HFFc6 (cell line): Measurements from ENCODE around the gene PALB2. TPM values are rescaled to one million over a fixed set of nuclear protein-coding genes. Genes with fewer than 3 reads are reported as not detected.

Source experiments
- DNase-seq: peaks from one replicate; pipeline ENCODE4 v3.0.0-alpha.2; 2018
- H3K27ac Mint-ChIP-seq: 2 replicates; pipeline ENCODE4 v1.8.0; 2020; ENCODE audit warnings: mild to moderate bottlenecking, mixed read lengths
- H3K27me3 Mint-ChIP-seq: 2 replicates; pipeline ENCODE4 v1.8.0; 2021; ENCODE audit warnings: mild to moderate bottlenecking, moderate library complexity, mixed read lengths; ENCODE audit not compliant: insufficient read depth
- H3K36me3 Mint-ChIP-seq: 2 replicates; pipeline ENCODE4 v1.8.0; 2021; ENCODE audit warnings: low read depth, mixed read lengths
- H3K4me1 Mint-ChIP-seq: 2 replicates; pipeline ENCODE4 v1.8.0; 2020; ENCODE audit warnings: low read depth, mixed read lengths
- H3K4me3 Mint-ChIP-seq: 2 replicates; pipeline ENCODE4 v1.8.0; 2020; ENCODE audit warnings: mild to moderate bottlenecking, moderate library complexity, mixed read lengths
- H3K9me3 Mint-ChIP-seq: 2 replicates; pipeline ENCODE4 v1.8.0; 2020; ENCODE audit warnings: mild to moderate bottlenecking, mixed read lengths
- CTCF ChIP-seq: fragments of 200-600 bp; sonication (generic); IDR thresholded peaks from 2 replicates; pipeline ENCODE4 v1.5.0; 2021; ENCODE audit warnings: antibody characterized with exemption, mild to moderate bottlenecking
- total RNA-seq, 6 experiments: library from RNA; stranded (reverse); fragmentation: NEBNext Ultra II Directional; extraction: Animal tissue kit (Norgen Biotek cat#: 25700); gene quantifications; 2 replicates in 1 of 6; 3 replicates in 5 of 6; pipeline ENCODE4 v1.2.3, GENCODE V29; 2021

Gene PALB2
- total RNA-seq, 6 experiments from 2014 or later: 10.5 to 13.9 (median 12.2) TPM

GRCh38 chr16:23577493-23577892 is 63.6 kb downstream of the PALB2 start:
- Mint-ChIP-seq H3K9me3 (no peaks in the 10 kb centered on the region), H3K27ac (peak overlapping the region; percentile 30; the same call in 1 of the 2 replicates), H3K36me3 (peaks cover 13% of the 10 kb centered on the region; the same call in 1 of the 2 replicates), H3K27me3 (no peaks in the 10 kb centered on the region; the same call in 1 of the 2 replicates), H3K4me1 (no peaks in the 10 kb centered on the region; the same call in 1 of the 2 replicates), H3K4me3 (no peak overlapping the region)
- no peak for DNase-seq
- TF ChIP-seq CTCF: no peak

- Mint-ChIP-seq H3K4me1 (no peaks in the 10 kb centered on the region; the same call in 1 of the 2 replicates), H3K4me3 (no peak overlapping the region), H3K27ac (no peak overlapping the region), H3K27me3 (no peaks in the 10 kb centered on the region; the same call in 1 of the 2 replicates), H3K36me3 (peaks cover 18% of the 10 kb centered on the region), H3K9me3 (no peaks in the 10 kb centered on the region)
- peak; percentile 12 for DNase-seq
- no peak for TF ChIP-seq CTCF
These were observed 65.3 kb downstream of the PALB2 start for GRCh38 chr16:23575834-23576233.

- TF ChIP-seq CTCF: no peak
- Mint-ChIP-seq H3K27me3 (no peaks in the 10 kb centered on the region; the same call in 1 of the 2 replicates), H3K27ac (no peak overlapping the region), H3K9me3 (no peaks in the 10 kb centered on the region), H3K4me3 (no peak overlapping the region), H3K36me3 (peaks cover 17% of the 10 kb centered on the region), H3K4me1 (no peaks in the 10 kb centered on the region; the same call in none of the 2 replicates)
- DNase-seq: no peak
These were observed 67.3 kb downstream of the PALB2 start for GRCh38 chr16:23573817-23574216.

- no peak for TF ChIP-seq CTCF
- DNase-seq: no peak
- no peak overlapping the region for H3K27ac Mint-ChIP-seq
- H3K36me3 Mint-ChIP-seq: peaks cover 24% of the 10 kb centered on the region
- no peaks in the 10 kb centered on the region for H3K9me3 Mint-ChIP-seq
- no peaks in the 10 kb centered on the region; the same call in 1 of the 2 replicates for H3K4me1 Mint-ChIP-seq
- H3K4me3 Mint-ChIP-seq: no peak overlapping the region
- H3K27me3 Mint-ChIP-seq: no peaks in the 10 kb centered on the region; the same call in 1 of the 2 replicates
These were observed 68.7 kb downstream of the PALB2 start for GRCh38 chr16:23572394-23572793.

- DNase-seq: no peak
- Mint-ChIP-seq H3K9me3 (no peaks in the 10 kb centered on the region), H3K27ac (no peak overlapping the region), H3K36me3 (peaks cover 28% of the 10 kb centered on the region), H3K27me3 (no peaks in the 10 kb centered on the region; the same call in 1 of the 2 replicates), H3K4me1 (no peaks in the 10 kb centered on the region; the same call in 1 of the 2 replicates), H3K4me3 (no peak overlapping the region)
- TF ChIP-seq CTCF: no peak
These were observed 69.2 kb downstream of the PALB2 start for GRCh38 chr16:23571895-23572294.
